Adrenal gland (tissue), 12 donors: Measurements from ENCODE around the gene SHISAL1. TPM values are rescaled to one million over a fixed set of nuclear protein-coding genes. Genes with fewer than 3 reads are reported as not detected.
"Not testable (repeated sequence)": the region's sequence is repeated elsewhere in the genome, so short reads cannot be mapped to it uniquely, and the experiment has no call there.

ENCODE experiments used
- DNase-seq, 7 donors: peaks; one replicate each; pipeline ENCODE4 v3.0.0-alpha.2; 2019 to 2020
- H3K27ac ChIP-seq, 5 donors: fragments of 200-600 bp; sonication (generic) in 4 of 5; 1 replicate in 3 of 5; 2 replicates in 2 of 5; pipeline versions ENCODE4 v1.5.1 to v1.8.0; 2016 to 2020; ENCODE audit warnings: mild to moderate bottlenecking in 1 of 5
- H3K27me3 ChIP-seq: fragments of 200-600 bp; 2 replicates; pipeline ENCODE4 v1.8.0; 2021
- H3K36me3 ChIP-seq, 2 donors: fragments of 200-600 bp; replicated peaks in 1 of 2; 1 replicate in 1 of 2; 2 replicates in 1 of 2; pipeline versions ENCODE4 v1.5.1 to v1.8.0; 2018 to 2022
- H3K4me1 ChIP-seq, 2 donors: fragments of 200-600 bp; replicated peaks in 1 of 2; 1 replicate in 1 of 2; 2 replicates in 1 of 2; pipeline versions ENCODE4 v1.5.1 to v1.8.0; 2018 to 2021
- H3K4me3 ChIP-seq, 4 donors: fragments of 200-600 bp; sonication (generic) in 3 of 4; one replicate each; pipeline ENCODE4 v1.5.1; 2016 to 2018
- H3K9me3 ChIP-seq, 3 donors: fragments of 200-600 bp; sonication (generic) in 1 of 3; replicated peaks in 1 of 3; 1 replicate in 2 of 3; 2 replicates in 1 of 3; pipeline versions ENCODE4 v1.5.1 to v1.8.0; 2016 to 2021
- CTCF ChIP-seq, 6 experiments: fragments of 450-650 bp in 4 of 6; fragments of 200-600 bp in 2 of 6; sonication (generic) in 1 of 6; IDR thresholded peaks; 1 replicate in 5 of 6; 2 replicates in 1 of 6; pipeline versions ENCODE4 v1.5.1 to v1.8.0; 2016 to 2021; ENCODE audit warnings: antibody characterized with exemption in 6 of 6, mild to moderate bottlenecking in 2 of 6, moderate library complexity in 1 of 6
- POLR2A ChIP-seq, 2 donors: fragments of 450-650 bp; IDR thresholded peaks; one replicate each; pipeline ENCODE4 v1.6.1; 2017; ENCODE audit warnings: antibody characterized with exemption in 2 of 2, mild to moderate bottlenecking in 2 of 2, moderate library complexity in 1 of 2
- WGBS, 4 donors: extraction: QIAGEN DNeasy Blood & Tissue Kit in 2 of 4; methylation state at CpG; one replicate each; pipeline versions ENCODE4 v1.1.5 to v1.1.7; 2013 to 2017; 5-methylcytosine and 5-hydroxymethylcytosine counted together
- intact Hi-C, 2 donors: fragments of 100-400 bp; cut with DNase I; formaldehyde crosslinking; loops; one replicate each; pipeline versions ENCODE4 v1.14.1 to v1.15.0; 2022 to 2023
- polyA plus RNA-seq, 3 donors: library from polyadenylated mRNA; stranded (reverse); fragments of 200-250 nt in 2 of 3; fragments of 350-450 nt in 1 of 3; fragmentation: Illumina TruSeq in 1 of 3; extraction: RNeasy Lipid Tissue Mini Kit (QIAGEN cat#74804) in 1 of 3; gene quantifications; one replicate each; pipeline ENCODE4 v1.2.3, GENCODE V29; 2013 to 2014
- total RNA-seq, 9 donors: library from RNA; depleted of rRNA in 4 of 9; stranded (reverse); fragments of >200 nt in 4 of 9; fragments of 120-200 nt in 1 of 9; fragmentation: NEBNext Ultra II Directional in 1 of 9; extraction: Animal tissue kit (Norgen Biotek cat#: 25700) in 1 of 9; gene quantifications; one replicate each; pipeline versions ENCODE4 v1.1.0 to v1.2.4, GENCODE V29; 2013 to 2023
- donor health status: healthy with polysubstance abuse.
- donor health status: Bipolar disorder and iron deficiency.
- donor health status: DM: yes; HTN: yes; CAD: no.
- donor health status: DM: no; HTN: no; CAD: no.
- donor health status: DM: no; HTN: no; CAD: no.
- donor health status: DM: yes; HTN: yes; CAD: no.

Gene SHISAL1
- total and polyA plus RNA-seq, 12 donors: 0.33 to 2.4 (median 1.0) TPM

- Histone ChIP-seq H3K27me3 (peaks cover 16% of the 10 kb centered on the region), H3K4me1 (no peaks in the 10 kb centered on the region), H3K4me3 (peak overlapping the region in 3 of 4 donors; percentile 29 to 67 (median 48)), H3K36me3 (no peaks in the 10 kb centered on the region), H3K27ac (peak overlapping the region in 2 of 5 donors; percentile 21 to 58), H3K9me3 (no peaks in the 10 kb centered on the region)
- DNase-seq: no peak
- WGBS, 4 donors: 21 to 28% (median 25%) methylated on average over 24 to 25 of the region's 25 CpGs
- intact Hi-C loops: no loop called here
- TF ChIP-seq CTCF (IDR thresholded peaks at IDR 0.05) (peak in 4 of 6 experiments; percentile 16 to 35 (median 21)), POLR2A (IDR thresholded peaks at IDR 0.05) (no peak)
Measured at GRCh38 chr22:44325718-44326490, 13.2 kb upstream of the SHISAL1 start.

GRCh38 chr22:44323140-44323790 lies 10.5 kb upstream of the SHISAL1 start:
- 81 to 100% (median 92%) methylated on average over 1 of the region's 1 CpG for WGBS, 4 donors

DNA sequence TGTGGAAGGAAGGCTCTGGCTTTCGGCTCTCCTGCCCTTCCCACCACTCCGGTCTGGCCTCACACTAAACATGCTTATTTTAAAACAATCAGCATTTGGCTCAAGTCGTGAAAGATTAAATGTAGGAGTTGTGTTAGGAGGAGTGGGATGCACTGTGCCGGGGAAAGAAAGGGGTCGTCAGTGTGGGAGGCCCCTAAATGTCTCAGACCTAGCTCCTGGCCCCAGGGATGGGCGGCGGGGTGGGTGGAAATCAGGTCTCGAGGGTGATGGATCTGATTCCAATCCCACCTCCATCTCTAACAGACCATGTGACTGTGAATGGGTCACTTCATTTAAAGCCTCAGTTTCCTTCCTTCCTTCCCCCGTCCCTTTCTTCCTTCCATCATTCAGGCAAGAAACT lies 6.9 kb upstream of the SHISAL1 start:
- Histone ChIP-seq H3K4me3 (no peak overlapping the region), H3K36me3 (no peaks in the 10 kb centered on the region), H3K27me3 (no peaks in the 10 kb centered on the region), H3K27ac (no peak overlapping the region), H3K9me3 (no peaks in the 10 kb centered on the region), H3K4me1 (no peaks in the 10 kb centered on the region)
- WGBS, 4 donors: 72 to 85% (median 79%) methylated on average over 9 of the region's 9 CpGs
- intact Hi-C loops: no loop called here
- no peak for DNase-seq
- TF ChIP-seq CTCF (IDR thresholded peaks at IDR 0.05) (no peak), POLR2A (IDR thresholded peaks at IDR 0.05) (no peak)

More at GRCh38 chr22:44323140-44323790, 10.5 kb upstream of the SHISAL1 start:
- H3K4me1 ChIP-seq, H3K27ac ChIP-seq, DNase-seq, H3K9me3 ChIP-seq, H3K36me3 ChIP-seq, H3K27me3 ChIP-seq, H3K4me3 ChIP-seq, intact Hi-C loops: not testable (repeated sequence)

GRCh38 chr22:44318751-44319150 lies 6.0 kb upstream of the SHISAL1 start:
- Histone ChIP-seq H3K27ac (no peak overlapping the region), H3K4me1 (no peaks in the 10 kb centered on the region), H3K4me3 (no peak overlapping the region), H3K9me3 (no peaks in the 10 kb centered on the region), H3K36me3 (no peaks in the 10 kb centered on the region), H3K27me3 (no peaks in the 10 kb centered on the region)
- no peak for DNase-seq
- intact Hi-C loops: no loop called here
- TF ChIP-seq CTCF (IDR thresholded peaks at IDR 0.05): no peak
- TF ChIP-seq POLR2A (IDR thresholded peaks at IDR 0.05): no peak
- WGBS, 4 donors: 92 to 96% (median 92%) methylated on average over 4 to 9 of the region's 9 CpGs
